ENCODE results near the gene THBS4. TPM values are rescaled to one million over a fixed set of nuclear protein-coding genes. Genes with fewer than 3 reads are reported as not detected.
"Not testable (repeated sequence)": the region's sequence is repeated elsewhere in the genome, so short reads cannot be mapped to it uniquely, and the experiment has no call there.

Gene THBS4
- polyA plus RNA-seq, 5 donors, result 4.5 to 13.5 (median 5.8) TPM

DNA sequence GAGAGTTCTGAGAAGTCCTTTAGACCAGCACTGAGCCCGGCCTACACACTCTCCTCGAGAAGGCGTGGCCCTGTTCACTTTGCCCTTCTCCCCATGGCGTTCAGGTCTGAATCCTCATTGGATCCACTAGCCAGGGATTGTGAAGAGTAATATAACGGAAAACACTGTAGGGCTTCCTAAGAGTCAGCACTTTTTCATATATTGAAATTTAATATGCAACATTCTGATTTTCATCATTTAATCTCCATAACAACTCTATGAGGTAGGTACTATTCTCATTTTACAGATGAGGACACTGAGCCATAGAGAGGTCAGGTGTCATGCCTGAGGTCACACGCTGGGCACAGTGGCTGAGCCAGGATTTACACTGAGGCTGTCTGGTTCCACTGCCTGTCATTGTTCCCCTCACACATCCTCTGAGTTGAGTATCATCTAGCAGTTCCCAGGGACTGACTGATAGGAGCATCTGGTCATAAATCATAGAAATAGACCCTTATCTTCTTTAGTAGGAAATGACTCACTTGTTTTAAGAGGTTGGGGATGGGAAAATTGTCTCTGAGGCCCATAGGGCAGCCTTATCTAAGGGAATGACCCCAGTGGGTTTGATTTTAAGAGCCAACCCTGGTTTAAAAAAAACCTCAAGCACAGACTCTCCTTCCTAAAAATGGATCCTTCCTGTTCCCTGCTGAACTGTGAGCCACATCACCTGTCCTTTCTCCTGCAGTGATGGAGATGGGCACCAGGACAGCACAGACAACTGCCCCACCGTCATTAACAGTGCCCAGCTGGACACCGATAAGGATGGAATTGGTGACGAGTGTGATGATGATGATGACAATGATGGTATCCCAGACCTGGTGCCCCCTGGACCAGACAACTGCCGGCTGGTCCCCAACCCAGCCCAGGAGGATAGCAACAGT lies 41.2 kb downstream of the THBS4 start:
- no peak for DNase-seq

GRCh38 chr5:80077051-80077714 lies 42.0 kb downstream of the THBS4 start:
- DNase-seq, result no peak

- DNase-seq, result no peak
These were observed 43.8 kb downstream of the THBS4 start for GRCh38 chr5:80078921-80079320.

DNA sequence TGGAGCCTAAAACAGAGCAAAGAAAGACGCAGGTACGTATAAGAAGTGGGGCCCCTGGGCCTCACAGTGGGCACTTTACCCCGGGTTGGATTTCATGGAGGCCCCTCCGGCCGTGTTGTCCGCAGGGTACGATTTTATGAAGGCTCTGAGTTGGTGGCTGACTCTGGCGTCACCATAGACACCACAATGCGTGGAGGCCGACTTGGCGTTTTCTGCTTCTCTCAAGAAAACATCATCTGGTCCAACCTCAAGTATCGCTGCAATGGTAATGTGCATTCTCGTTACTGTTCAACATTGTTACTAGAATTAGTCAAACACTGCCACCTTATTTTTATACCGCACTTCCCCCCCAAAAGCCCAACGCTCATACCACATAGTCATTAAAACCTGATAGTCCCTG lies 47.1 kb downstream of the THBS4 start:
- no peak for DNase-seq

- DNase-seq, result peak; percentile 75 to 76
These were observed 47.6 kb downstream of the THBS4 start for GRCh38 chr5:80082731-80083100.

- DNase-seq, result peak; percentile 34 to 51
These were observed 48.1 kb downstream of the THBS4 start for GRCh38 chr5:80083101-80083890.

DNA sequence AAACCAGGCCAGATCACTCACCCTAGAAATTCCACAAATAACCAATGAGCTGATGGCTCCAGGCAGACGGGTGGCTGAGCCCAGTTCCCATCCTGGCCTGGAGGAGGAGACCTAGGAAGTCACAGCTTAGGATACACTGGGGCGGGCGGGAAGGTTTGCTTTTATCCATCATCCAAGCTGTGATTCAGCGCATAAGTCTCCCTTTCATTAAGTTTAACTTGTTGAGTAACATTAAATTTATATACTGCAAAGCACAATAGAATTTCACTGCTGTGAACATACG lies 55.7 kb downstream of the THBS4 start:
- no peak for DNase-seq

DNA sequence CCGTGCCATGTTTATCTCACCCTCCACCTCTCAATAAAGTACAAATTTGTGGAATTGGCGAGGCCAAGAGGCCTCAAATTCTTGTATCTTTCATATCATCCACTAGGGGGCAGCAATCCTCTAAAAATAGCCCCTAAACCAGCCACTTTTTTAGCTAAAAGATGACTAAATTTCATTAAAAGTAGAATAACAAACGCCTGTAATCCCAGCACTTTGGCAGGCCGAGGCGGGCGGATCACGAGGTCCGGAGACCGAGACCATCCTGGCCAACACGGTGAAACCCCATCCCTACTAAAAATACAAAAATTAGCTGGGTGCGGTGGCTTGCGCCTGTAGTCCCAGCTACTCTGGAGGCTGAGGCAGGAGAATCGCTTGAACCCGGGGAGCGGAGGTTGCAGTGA lies 56.6 kb downstream of the THBS4 start:
- peak; percentile 42 to 55 for DNase-seq

DNA sequence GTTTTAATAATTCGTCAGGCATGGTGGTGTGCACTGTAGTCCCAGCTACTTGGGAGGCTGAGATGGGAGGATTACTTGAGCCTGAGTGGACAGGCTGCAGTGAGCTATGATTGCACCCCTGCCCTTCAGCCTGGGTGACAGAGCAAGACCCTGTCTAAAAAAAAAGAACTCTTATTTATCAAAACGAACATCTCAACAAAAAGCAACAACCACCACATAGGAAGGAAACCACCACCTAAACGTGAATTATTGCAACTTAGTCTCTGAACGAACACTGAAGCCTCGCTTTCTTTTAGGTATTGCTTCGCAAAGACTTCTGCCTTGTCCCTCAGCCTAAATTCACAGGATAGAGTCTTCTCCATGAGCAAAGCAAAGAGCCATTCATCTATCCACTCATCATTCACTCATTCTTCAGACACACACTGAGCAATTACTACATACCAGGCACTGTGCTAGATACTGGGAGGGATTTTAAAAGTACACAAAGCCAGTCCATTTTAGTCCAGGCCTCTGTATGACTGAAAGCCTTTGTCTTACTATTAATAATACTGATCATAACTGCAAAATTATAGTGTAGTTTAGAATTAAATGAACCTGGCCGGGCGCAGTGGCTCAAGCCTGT lies 57.4 kb downstream of the THBS4 start:
- no peak for DNase-seq

DNA sequence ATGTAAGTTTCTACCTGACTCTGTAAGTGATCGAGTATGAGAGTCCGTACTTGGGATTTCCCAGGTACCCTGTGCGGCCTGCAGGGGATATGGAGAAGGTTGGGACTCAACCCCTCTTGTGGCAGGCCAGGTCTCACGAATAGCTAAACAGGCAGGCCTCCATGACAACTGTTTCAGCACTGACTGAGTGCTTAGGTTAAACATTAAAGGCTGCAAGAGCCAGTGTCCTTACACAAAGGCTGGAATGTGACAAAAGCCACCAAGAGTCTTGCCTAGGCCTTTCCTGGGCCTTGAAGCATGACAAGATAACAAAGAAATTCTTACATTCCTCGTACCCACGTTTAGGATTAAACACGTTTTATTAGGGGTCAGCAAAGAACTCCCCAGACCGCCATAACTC lies 58.6 kb downstream of the THBS4 start:
- DNase-seq, result no peak

GRCh38 chr5:80094236-80094738 lies 59.1 kb downstream of the THBS4 start:
- DNase-seq, result no peak

DNA sequence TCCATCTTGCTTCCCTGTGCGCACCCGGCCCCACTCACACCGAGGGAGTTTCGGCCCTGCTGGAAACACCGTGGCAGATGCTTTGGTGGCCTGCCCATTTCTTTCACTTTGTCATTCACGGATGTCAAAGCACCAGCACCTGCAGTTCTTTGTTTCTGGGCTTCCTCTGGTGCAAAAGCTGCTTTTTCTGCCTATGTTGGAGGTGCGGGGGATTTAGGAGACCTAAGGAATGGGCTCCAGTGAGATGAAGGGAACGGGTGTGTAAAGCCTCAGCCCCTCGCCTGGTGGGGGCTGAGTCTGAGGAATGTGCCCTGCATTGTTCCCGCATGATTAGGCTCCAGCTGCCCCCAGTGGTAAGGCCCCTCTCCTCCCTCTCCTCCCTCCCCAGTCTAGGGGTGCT lies 62.3 kb downstream of the THBS4 start:
- DNase-seq, result no peak

- DNase-seq, result no peak
These were observed 66.8 kb downstream of the THBS4 start for GRCh38 chr5:80101993-80102392.

- no peak for DNase-seq
These were observed 68.2 kb downstream of the THBS4 start for GRCh38 chr5:80103371-80103770.

- no peak for DNase-seq
These were observed 70.7 kb downstream of the THBS4 start for GRCh38 chr5:80105698-80106439.

DNA sequence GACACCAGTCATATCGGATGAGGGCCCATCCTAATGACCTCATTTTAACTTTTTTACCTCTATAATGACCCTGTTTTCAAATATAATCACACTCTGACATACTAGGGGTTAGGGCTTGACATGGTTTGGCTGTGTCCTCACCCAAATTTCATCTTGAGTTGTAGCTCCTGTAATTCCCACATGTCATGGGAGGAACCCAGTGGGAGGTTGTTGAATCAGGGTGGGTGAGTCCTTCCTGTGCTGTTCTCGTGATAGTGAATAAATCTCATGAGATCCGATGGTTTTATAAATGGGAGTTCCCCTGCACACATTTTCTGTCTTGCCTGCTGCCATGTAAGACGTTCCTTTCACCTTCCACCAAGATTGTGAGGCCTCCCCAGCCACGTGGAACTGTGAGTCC lies 71.8 kb downstream of the THBS4 start:
- no peak for DNase-seq

DNA sequence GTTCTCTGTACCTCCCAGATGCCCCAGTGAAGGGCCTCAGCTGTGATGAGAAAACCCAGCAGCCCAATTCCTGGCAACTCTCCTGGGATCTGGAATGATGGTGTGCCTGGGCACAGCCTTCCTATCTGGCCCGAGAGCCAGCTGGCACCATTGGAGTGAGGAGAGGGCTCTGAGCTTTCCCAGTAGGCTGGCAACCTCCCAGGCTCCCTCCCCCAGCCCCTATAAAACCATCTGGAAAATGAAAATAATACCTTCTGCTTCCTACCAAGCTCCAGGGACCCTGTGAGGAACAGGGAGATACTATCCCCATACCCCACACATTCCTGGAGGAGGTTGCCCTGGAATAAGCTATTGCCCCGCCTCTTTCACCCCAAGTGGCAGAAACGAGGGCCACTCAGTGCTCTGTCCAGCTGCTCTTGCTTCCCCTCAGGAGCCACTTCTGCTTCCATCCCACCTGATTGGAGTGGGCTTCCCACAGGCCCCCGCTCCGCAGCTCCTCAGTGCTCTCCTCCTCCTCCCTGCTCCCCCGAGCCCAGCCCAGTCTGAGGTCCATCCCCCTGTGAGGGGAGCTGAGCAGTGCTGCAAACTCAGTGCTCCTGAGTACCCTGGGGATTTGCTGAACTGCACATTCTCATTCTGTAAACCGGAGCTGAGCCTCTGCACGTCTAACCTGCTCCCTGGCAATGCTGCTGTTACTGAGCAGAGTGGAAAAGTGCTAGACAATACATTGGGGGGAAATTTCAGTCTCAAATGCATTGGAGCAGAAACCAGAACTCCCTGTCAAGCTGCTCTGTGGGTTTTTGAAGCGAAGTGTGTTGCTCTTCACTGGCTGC lies 74.7 kb downstream of the THBS4 start:
- no peak for DNase-seq

- not testable (repeated sequence) for DNase-seq
These were observed 76.3 kb downstream of the THBS4 start for GRCh38 chr5:80111376-80111990.

DNA sequence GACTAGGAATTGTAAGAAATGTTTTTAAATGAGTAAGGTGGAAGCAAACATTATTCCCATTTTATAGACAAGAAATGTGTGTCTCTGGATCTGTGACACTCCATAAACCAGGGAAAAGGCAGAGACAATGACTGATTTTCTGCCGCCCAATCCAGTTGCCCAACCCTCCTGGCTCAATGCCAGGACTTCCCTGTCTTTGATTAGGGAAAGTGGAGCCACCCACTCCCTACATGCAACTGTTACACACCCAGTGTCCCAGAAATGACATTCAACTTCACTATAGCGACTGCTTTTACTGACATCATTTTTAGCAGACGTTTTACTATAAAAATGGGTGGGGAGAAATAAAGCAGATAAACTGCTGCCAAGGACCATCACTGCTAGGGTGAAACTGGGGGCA lies 79.7 kb downstream of the THBS4 start:
- no peak for DNase-seq

DNA sequence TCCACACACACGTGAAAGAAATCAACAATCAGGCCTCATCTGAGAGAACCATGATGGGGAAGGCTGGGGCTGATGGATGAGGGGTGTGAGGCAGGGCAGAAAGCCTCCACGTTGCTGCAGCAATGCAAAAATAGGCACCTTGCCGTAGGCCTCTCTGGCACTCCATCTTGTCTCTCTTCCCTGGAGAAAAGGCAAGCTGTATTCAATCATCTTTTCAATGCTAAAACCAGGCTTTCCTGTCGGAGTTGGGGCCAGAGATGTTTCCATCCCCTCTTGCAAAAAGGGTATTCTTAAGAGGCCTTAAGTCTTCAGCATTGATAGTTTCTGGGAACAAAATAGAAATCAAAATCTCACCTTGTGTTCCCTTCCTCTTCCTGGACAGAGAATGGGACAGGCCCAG lies 80.9 kb downstream of the THBS4 start:
- DNase-seq, result no peak

Data from right lung (tissue), 5 donors.